Thyroid gland (tissue), 4 donors: ENCODE data around the gene PPM1F. TPM values are rescaled to one million over a fixed set of nuclear protein-coding genes. Genes with fewer than 3 reads are reported as not detected.
"Not testable (repeated sequence)": the region's sequence is repeated elsewhere in the genome, so short reads cannot be mapped to it uniquely, and the experiment has no call there.

Experiments
- DNase-seq, 2 donors: peaks; one replicate each; pipeline ENCODE4 v3.0.0-alpha.2; 2019
- H3K27ac ChIP-seq, 3 donors: fragments of 200-600 bp; sonication (generic); 1 replicate in 2 of 3; 2 replicates in 1 of 3; pipeline ENCODE4 v1.5.1; 2016 to 2019; ENCODE audit warnings: mild to moderate bottlenecking in 1 of 3, moderate library complexity in 1 of 3
- H3K27me3 ChIP-seq: fragments of 200-600 bp; sonication (generic); one replicate; pipeline ENCODE4 v1.5.1; 2019
- H3K36me3 ChIP-seq, 2 donors: fragments of 200-600 bp; sonication (generic); one replicate each; pipeline ENCODE4 v1.5.1; 2016 to 2019
- H3K4me1 ChIP-seq, 2 donors: fragments of 200-600 bp; sonication (generic); one replicate each; pipeline ENCODE4 v1.5.1; 2017 to 2019
- H3K4me3 ChIP-seq, 3 donors: fragments of 200-600 bp; sonication (generic); replicated peaks in 1 of 3; 1 replicate in 2 of 3; 2 replicates in 1 of 3; pipeline ENCODE4 v1.5.1; 2016; ENCODE audit warnings: mild to moderate bottlenecking in 1 of 3
- H3K9me3 ChIP-seq: fragments of 200-600 bp; sonication (generic); one replicate; pipeline ENCODE4 v1.5.1; 2017
- CTCF ChIP-seq, 6 experiments: fragments of 200-600 bp in 3 of 6; fragments of 450-650 bp in 3 of 6; sonication (generic) in 3 of 6; IDR thresholded peaks; one replicate each; pipeline ENCODE4 v1.5.1; 2016 to 2019; ENCODE audit warnings: antibody characterized with exemption in 6 of 6, mild to moderate bottlenecking in 2 of 6, inconsistent platforms in 1 of 6, moderate library complexity in 1 of 6
- POLR2A ChIP-seq, 2 donors: fragments of 450-650 bp; IDR thresholded peaks; one replicate each; pipeline ENCODE4 v1.6.1; 2017; ENCODE audit warnings: antibody characterized with exemption in 2 of 2, mild to moderate bottlenecking in 2 of 2, moderate library complexity in 1 of 2
- WGBS, 2 donors: methylation state at CpG; one replicate each; pipeline ENCODE4 v1.1.5; 2017; 5-methylcytosine and 5-hydroxymethylcytosine counted together
- intact Hi-C: fragments of 100-400 bp; cut with DNase I; formaldehyde crosslinking; loops from one replicate; pipeline ENCODE4 v1.15.1; 2023
- total RNA-seq, 4 donors: library from RNA; depleted of rRNA; stranded (reverse); fragments of >200 nt; gene quantifications; one replicate each; pipeline ENCODE4 v1.2.3, GENCODE V29; 2016

Gene PPM1F
- total RNA-seq, 4 donors from 2014 or later: 19.5 to 27.5 (median 26.2) TPM

DNA sequence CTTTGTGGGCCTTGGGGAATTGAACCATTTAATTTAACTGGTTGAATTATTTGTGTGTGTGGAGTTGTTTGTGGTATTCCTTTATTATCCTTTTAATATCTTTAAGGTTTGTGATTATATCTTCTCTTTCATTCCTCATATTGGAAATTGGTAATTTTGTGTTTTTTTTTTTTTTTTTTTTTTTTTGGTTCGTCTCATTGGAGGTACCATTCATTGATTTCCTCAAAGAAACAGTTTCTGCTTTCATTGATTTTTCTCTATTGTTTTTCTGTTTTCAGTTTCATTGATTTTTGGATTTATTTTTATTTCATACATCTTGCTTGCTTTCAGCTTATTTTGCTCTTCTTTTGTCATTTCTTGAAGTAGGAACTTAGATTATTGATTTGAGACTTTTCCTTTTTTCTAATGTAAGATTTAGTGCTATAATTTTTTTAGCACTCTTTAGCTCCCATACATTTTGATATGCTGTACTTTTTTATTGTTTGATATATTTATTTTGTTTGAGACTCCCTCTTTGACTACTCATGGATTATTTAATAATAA, 54.2 kb downstream of the PPM1F start:
- H3K4me3 ChIP-seq: no peak overlapping the region
- WGBS, 2 donors: 70 to 83% methylated on average over 1 of the region's 1 CpG
- H3K36me3 ChIP-seq: no peaks in the 10 kb centered on the region
- DNase-seq: no peak
- intact Hi-C loops: no loop called here
- H3K9me3 ChIP-seq: no peaks in the 10 kb centered on the region
- TF ChIP-seq POLR2A (IDR thresholded peaks at IDR 0.05): no peak
- TF ChIP-seq CTCF (IDR thresholded peaks at IDR 0.05): no peak
- no peaks in the 10 kb centered on the region for H3K4me1 ChIP-seq
- no peaks in the 10 kb centered on the region for H3K27me3 ChIP-seq
- no peak overlapping the region for H3K27ac ChIP-seq

DNA sequence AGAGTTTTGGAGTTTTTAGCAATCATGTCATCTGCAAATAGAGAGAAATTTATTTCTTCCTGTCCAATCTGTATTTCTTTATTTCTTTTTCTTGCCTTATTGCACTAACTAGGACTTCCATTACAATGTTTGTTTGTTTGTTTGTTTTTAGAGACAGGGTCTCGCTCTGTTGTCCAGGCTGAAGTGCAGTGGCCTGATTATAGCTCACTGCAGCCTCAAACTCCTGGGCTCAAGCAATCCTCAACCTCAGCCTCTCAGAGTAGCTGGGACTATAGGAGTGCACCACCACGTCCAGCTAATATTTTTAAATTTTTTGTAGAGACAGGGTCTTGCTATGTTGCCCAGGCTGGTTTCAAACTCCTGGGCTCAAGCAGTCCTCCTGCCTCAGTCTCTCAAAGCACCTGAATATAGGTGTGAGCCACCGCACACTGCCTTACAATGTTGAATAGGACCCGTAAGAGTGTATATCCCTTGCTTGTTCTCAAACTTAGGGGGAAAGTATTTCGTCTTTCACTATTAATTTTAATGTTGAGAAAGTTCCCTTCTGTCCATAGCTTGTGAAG, 55.6 kb downstream of the PPM1F start:
- no peak for DNase-seq
- Histone ChIP-seq H3K36me3 (no peaks in the 10 kb centered on the region), H3K27me3 (no peaks in the 10 kb centered on the region), H3K4me3 (no peak overlapping the region), H3K9me3 (no peaks in the 10 kb centered on the region), H3K27ac (no peak overlapping the region), H3K4me1 (no peaks in the 10 kb centered on the region)
- TF ChIP-seq CTCF (IDR thresholded peaks at IDR 0.05) (no peak), POLR2A (IDR thresholded peaks at IDR 0.05) (no peak)
- WGBS, 2 donors: 92 to 97% methylated on average over 5 of the region's 5 CpGs
- intact Hi-C loops: no loop called here

DNA sequence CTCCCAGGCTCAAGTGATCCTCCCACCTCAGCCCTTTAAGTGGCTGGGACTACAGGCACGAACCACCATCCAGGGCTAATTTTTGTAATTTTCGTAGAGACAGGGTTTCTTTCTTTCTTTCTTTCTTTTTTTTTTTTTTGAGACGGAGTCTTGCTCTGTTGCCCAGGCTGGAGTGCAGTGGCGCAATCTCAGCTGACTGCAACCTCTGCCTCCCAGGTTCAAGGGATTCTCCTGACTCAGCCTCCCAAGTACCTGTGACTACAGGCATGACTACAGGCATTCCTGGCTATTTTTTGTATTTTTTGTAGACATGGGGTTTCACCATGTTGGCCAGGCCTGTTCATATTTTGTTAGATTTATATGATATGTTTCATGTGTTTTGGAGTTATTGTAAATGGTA, 56.4 kb downstream of the PPM1F start:
- H3K36me3 ChIP-seq, H3K27ac ChIP-seq, intact Hi-C loops, H3K4me1 ChIP-seq, H3K27me3 ChIP-seq, H3K4me3 ChIP-seq, H3K9me3 ChIP-seq, DNase-seq: not testable (repeated sequence)
- 79 to 93% methylated on average over 4 of the region's 4 CpGs for WGBS, 2 donors

DNA sequence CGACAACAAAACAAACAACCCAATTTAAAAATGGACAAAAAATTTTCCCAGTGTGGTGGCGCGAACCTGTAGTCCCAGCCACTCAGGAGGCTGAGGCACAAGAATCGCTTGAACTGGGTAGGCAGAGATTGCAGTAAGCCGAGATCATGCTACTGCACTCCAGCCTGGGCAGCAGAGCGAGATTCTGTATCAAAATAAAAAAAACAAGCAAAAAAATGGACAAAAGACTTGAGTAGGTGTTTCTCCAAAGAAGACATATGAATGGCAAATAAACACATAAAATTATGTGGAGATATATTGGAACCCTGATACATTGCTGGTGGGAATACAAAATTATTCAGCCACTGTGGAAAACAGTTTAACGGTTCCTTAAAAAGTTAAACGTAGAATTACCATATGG, 57.8 kb downstream of the PPM1F start:
- Histone ChIP-seq H3K4me3 (no peak overlapping the region), H3K27ac (no peak overlapping the region), H3K36me3 (no peaks in the 10 kb centered on the region), H3K4me1 (no peaks in the 10 kb centered on the region), H3K27me3 (no peaks in the 10 kb centered on the region), H3K9me3 (no peaks in the 10 kb centered on the region)
- no peak for TF ChIP-seq POLR2A (IDR thresholded peaks at IDR 0.05)
- TF ChIP-seq CTCF (IDR thresholded peaks at IDR 0.05): no peak
- intact Hi-C loops: no loop called here
- DNase-seq: no peak
- 95 to 96% methylated on average over 8 of the region's 8 CpGs for WGBS, 2 donors

DNA sequence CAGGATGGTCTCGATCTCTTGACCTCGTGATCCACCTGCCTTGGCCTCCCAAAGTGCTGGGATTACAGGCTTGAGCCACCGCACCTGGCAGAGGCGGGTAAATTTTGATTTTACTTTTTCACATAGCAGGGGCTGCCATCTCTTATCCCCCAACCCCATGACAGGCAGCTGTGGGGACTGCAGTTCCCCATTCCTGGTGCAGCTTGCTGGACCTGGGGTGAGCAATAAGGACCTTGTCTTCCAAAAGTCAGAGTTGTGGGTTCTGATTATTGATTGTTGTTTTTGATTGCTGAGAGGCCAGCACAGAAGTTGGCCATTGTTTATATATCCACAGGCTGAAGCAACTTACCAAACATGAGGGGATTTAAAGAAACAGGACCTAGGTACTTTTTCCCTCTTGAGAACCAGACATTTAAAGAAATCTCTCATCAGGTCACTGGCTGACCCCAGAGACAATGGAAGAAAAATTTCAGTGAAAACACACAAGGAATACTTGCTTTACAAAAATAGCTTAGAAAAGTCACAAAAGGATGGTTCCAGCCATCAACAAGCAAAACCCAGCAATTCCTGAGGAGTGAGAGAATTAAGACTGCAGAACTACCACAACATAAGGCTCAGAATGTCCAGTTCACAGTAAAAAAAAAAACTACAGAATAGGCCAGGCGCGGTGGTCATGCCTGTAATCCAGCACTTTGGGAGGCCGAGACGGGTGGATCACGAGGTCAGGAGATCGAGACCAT, 63.2 kb downstream of the PPM1F start:
- no peak for DNase-seq
- Histone ChIP-seq H3K27ac (no peak overlapping the region), H3K36me3 (no peaks in the 10 kb centered on the region), H3K9me3 (no peaks in the 10 kb centered on the region), H3K4me3 (no peak overlapping the region), H3K4me1 (no peaks in the 10 kb centered on the region), H3K27me3 (no peaks in the 10 kb centered on the region)
- intact Hi-C loops: no loop called here
- TF ChIP-seq POLR2A (IDR thresholded peaks at IDR 0.05) (no peak), CTCF (IDR thresholded peaks at IDR 0.05) (no peak)
- WGBS, 2 donors: 63 to 70% methylated on average over 10 of the region's 10 CpGs
